Measurements from ENCODE around the gene ADGRB3.
"Not testable (repeated sequence)": the region's sequence is repeated elsewhere in the genome, so short reads cannot be mapped to it uniquely, and the experiment has no call there.

DNA sequence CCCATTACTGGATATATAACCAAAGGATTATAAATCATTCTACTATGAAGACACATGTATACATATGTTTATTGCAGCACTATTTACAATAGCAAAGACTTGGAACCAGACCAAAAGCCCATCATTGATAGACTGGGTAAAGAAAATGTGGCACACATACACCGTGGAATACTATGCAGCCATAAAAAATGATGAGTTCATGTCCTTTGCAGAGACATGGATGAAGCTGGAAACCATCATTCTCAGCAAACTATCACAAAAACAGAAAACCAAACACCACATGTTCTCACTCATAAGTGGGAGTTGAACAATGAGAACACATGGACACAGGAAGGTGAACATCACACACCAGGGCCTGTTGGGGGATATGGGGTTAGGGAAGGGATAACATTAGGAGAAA is 109.3 kb downstream of the ADGRB3 start:
- TF ChIP-seq EZH2 (IDR thresholded peaks at IDR 0.05; ENCODE audit: insufficient read depth, poor library complexity, severe bottlenecking); EZH2phosphoT487 (IDR thresholded peaks at IDR 0.05; ENCODE audit: insufficient read depth, low read depth): not testable (repeated sequence)
